Stomach (tissue), 9 donors: Measurements from ENCODE around the gene HPN. TPM values are rescaled to one million over a fixed set of nuclear protein-coding genes. Genes with fewer than 3 reads are reported as not detected.

Source experiments
- DNase-seq, 2 donors: peaks; one replicate each; pipeline versions ENCODE4 v3.0.0 to v3.0.0-alpha.2; 2013 to 2019
- H3K27ac ChIP-seq, 5 donors: fragments of 200-600 bp in 4 of 5; sonication (generic) in 4 of 5; one replicate each; pipeline ENCODE4 v1.5.1; 2013 to 2019; ENCODE audit warnings: mild to moderate bottlenecking in 1 of 5, moderate library complexity in 1 of 5
- H3K27me3 ChIP-seq, 3 donors: fragments of 200-600 bp; sonication (generic); one replicate each; pipeline ENCODE4 v1.5.1; 2017 to 2019; ENCODE audit warnings: mixed run types in 1 of 3
- H3K36me3 ChIP-seq, 4 donors: fragments of 200-600 bp; sonication (generic); 1 replicate in 3 of 4; 2 replicates in 1 of 4; pipeline ENCODE4 v1.5.1; 2016 to 2019
- H3K4me1 ChIP-seq, 4 donors: fragments of 200-600 bp; sonication (generic); one replicate each; pipeline ENCODE4 v1.5.1; 2016 to 2019
- H3K4me3 ChIP-seq, 4 donors: fragments of 200-600 bp; sonication (generic) in 3 of 4; one replicate each; pipeline ENCODE4 v1.5.1; 2016 to 2019; ENCODE audit warnings: mild to moderate bottlenecking in 1 of 4
- H3K9me3 ChIP-seq, 4 donors: fragments of 200-600 bp; sonication (generic); one replicate each; pipeline ENCODE4 v1.5.1; 2016 to 2019
- CTCF ChIP-seq, 7 experiments: fragments of 450-650 bp in 4 of 7; fragments of 200-600 bp in 3 of 7; sonication (generic) in 3 of 7; IDR thresholded peaks; one replicate each; pipeline ENCODE4 v1.5.1; 2016 to 2019; ENCODE audit warnings: antibody characterized with exemption in 7 of 7, control low read depth in 2 of 7, mild to moderate bottlenecking in 1 of 7
- EP300 ChIP-seq: sonication (generic); formaldehyde crosslinking; IDR thresholded peaks from one replicate; pipeline ENCODE4 v1.6.1; 2017; ENCODE audit warnings: antibody characterized with exemption
- POLR2A ChIP-seq, 4 donors: fragments of 450-650 bp; IDR thresholded peaks; one replicate each; pipeline ENCODE4 v1.6.1; 2016; ENCODE audit warnings: antibody characterized with exemption in 4 of 4, control low read depth in 2 of 4, mild to moderate bottlenecking in 1 of 4, moderate library complexity in 1 of 4
- POLR2AphosphoS5 ChIP-seq, 3 donors: sonication (generic); formaldehyde crosslinking; IDR thresholded peaks; one replicate each; pipeline ENCODE4 v1.6.1; 2016; ENCODE audit warnings: antibody characterized with exemption in 3 of 3
- WGBS, 5 donors: extraction: QIAGEN DNeasy Blood & Tissue Kit in 3 of 5; methylation state at CpG; one replicate each; pipeline versions ENCODE4 v1.1.5 to v1.1.7; 2013 to 2018; 5-methylcytosine and 5-hydroxymethylcytosine counted together
- intact Hi-C: fragments of 100-400 bp; cut with DNase I; formaldehyde crosslinking; loops from one replicate; pipeline ENCODE4 v1.15.1; 2023; ENCODE audit warnings: low total_unique reads
- polyA plus RNA-seq, 3 donors: library from polyadenylated mRNA; stranded (reverse); fragments of 200-250 nt; gene quantifications; one replicate each; pipeline ENCODE4 v1.2.3, GENCODE V29; 2013
- total RNA-seq, 5 donors: library from RNA; depleted of rRNA; stranded (reverse); fragments of >200 nt; gene quantifications; one replicate each; pipeline versions ENCODE4 v1.1.0 to v1.2.3, GENCODE V29; 2014 to 2016
- donor health status: healthy with polysubstance abuse.
- donor health status: Bipolar disorder and iron deficiency.
- donor health status: healthy.

The HPN gene
- total and polyA plus RNA-seq, 8 donors: 14.7 to 45.2 (median 28.6) TPM; not detected in 1

- Histone ChIP-seq H3K9me3 (no peaks in the 10 kb centered on the region), H3K27me3 (peaks cover 0 to 27% (median 0%) of the 10 kb centered on the region in 3 donors), H3K36me3 (peaks cover 0 to 26% (median 14%) of the 10 kb centered on the region in 4 donors), H3K4me1 (peaks cover 12 to 31% (median 15%) of the 10 kb centered on the region in 4 donors), H3K27ac (no peak overlapping the region), H3K4me3 (no peak overlapping the region)
- intact Hi-C loops: no loop called here
- no peak for TF ChIP-seq EP300
- TF ChIP-seq CTCF (IDR thresholded peaks at IDR 0.05): no peak
- no peak for TF ChIP-seq POLR2A (IDR thresholded peaks at IDR 0.05)
- no peak for TF ChIP-seq POLR2AphosphoS5 (IDR thresholded peaks at IDR 0.05)
- DNase-seq: no peak
- 91 to 96% (median 92%) methylated on average over 14 to 17 of the region's 17 CpGs for WGBS, 5 donors
Observed at GRCh38 chr19:35032356-35032865, 9.1 kb upstream of the HPN start.

- 87 to 89% (median 88%) methylated on average over 24 to 30 of the region's 30 CpGs for WGBS, 5 donors
- Histone ChIP-seq H3K4me3 (no peak overlapping the region), H3K27me3 (peaks cover 0 to 27% (median 0%) of the 10 kb centered on the region in 3 donors), H3K9me3 (no peaks in the 10 kb centered on the region), H3K4me1 (peaks cover 12 to 41% (median 19%) of the 10 kb centered on the region in 4 donors), H3K27ac (no peak overlapping the region), H3K36me3 (peaks cover 0 to 16% (median 6%) of the 10 kb centered on the region in 4 donors)
- intact Hi-C loops: no loop called here
- DNase-seq: no peak
- TF ChIP-seq POLR2A (IDR thresholded peaks at IDR 0.05): no peak
- no peak for TF ChIP-seq EP300
- TF ChIP-seq CTCF (IDR thresholded peaks at IDR 0.05): no peak
- TF ChIP-seq POLR2AphosphoS5 (IDR thresholded peaks at IDR 0.05): no peak
Observed at GRCh38 chr19:35033067-35034004, 8.2 kb upstream of the HPN start.

GRCh38 chr19:35034005-35034502 is 7.5 kb upstream of the HPN start:
- H3K9me3 ChIP-seq: no peaks in the 10 kb centered on the region
- peaks cover 0 to 15% (median 6%) of the 10 kb centered on the region in 4 donors for H3K36me3 ChIP-seq
- DNase-seq: no peak
- no peak for TF ChIP-seq POLR2AphosphoS5 (IDR thresholded peaks at IDR 0.05)
- no peak for TF ChIP-seq CTCF (IDR thresholded peaks at IDR 0.05)
- TF ChIP-seq EP300: no peak
- TF ChIP-seq POLR2A (IDR thresholded peaks at IDR 0.05): no peak
- intact Hi-C loops: no loop called here
- 84 to 94% (median 84%) methylated on average over 17 of the region's 17 CpGs for WGBS, 5 donors
- H3K4me3 ChIP-seq: no peak overlapping the region
- peaks cover 0 to 28% (median 0%) of the 10 kb centered on the region in 3 donors for H3K27me3 ChIP-seq
- H3K27ac ChIP-seq: no peak overlapping the region
- peaks cover 12 to 48% (median 21%) of the 10 kb centered on the region in 4 donors for H3K4me1 ChIP-seq

GRCh38 chr19:35034588-35035382 is 6.7 kb upstream of the HPN start:
- no peak overlapping the region for H3K27ac ChIP-seq
- intact Hi-C loops: no loop called here
- H3K9me3 ChIP-seq: no peaks in the 10 kb centered on the region
- 83 to 89% (median 88%) methylated on average over 17 of the region's 17 CpGs for WGBS, 5 donors
- TF ChIP-seq POLR2AphosphoS5 (IDR thresholded peaks at IDR 0.05) (no peak), CTCF (IDR thresholded peaks at IDR 0.05) (no peak), POLR2A (IDR thresholded peaks at IDR 0.05) (no peak), EP300 (no peak)
- peaks cover 12 to 51% (median 21%) of the 10 kb centered on the region in 4 donors for H3K4me1 ChIP-seq
- H3K36me3 ChIP-seq: peaks cover 0 to 15% (median 6%) of the 10 kb centered on the region in 4 donors
- no peak overlapping the region for H3K4me3 ChIP-seq
- DNase-seq: no peak
- peaks cover 0 to 32% (median 0%) of the 10 kb centered on the region in 3 donors for H3K27me3 ChIP-seq
